WI38 (cell line): ENCODE results near the gene SPI1.

Experiments used
- H3K4me3 ChIP-seq: 2 replicates; pipeline ENCODE4 v1.5.1; 2011; ENCODE audit warnings: low read depth, mild to moderate bottlenecking, control low read depth, low read length
- CTCF ChIP-seq: IDR thresholded peaks from 2 replicates; pipeline ENCODE4 v1.5.1; 2012; ENCODE audit warnings: low read depth, mild to moderate bottlenecking, control low read depth, low read length

The SPI1 gene

GRCh38 chr11:47394322-47395222, 16.2 kb upstream of the SPI1 start:
- no peak overlapping the region for H3K4me3 ChIP-seq
- TF ChIP-seq CTCF = no peak

- TF ChIP-seq CTCF = no peak
Measured at GRCh38 chr11:47394050-47394321, 15.6 kb upstream of the SPI1 start.

GRCh38 chr11:47393163-47394049, 15.1 kb upstream of the SPI1 start:
- no peak for TF ChIP-seq CTCF
- H3K4me3 ChIP-seq = no peak overlapping the region

More at GRCh38 chr11:47394050-47394321, 15.6 kb upstream of the SPI1 start:
- no peak overlapping the region for H3K4me3 ChIP-seq

GRCh38 chr11:47392546-47393162, 14.3 kb upstream of the SPI1 start:
- TF ChIP-seq CTCF = no peak
- H3K4me3 ChIP-seq = no peak overlapping the region

- H3K4me3 ChIP-seq = no peak overlapping the region
- no peak for TF ChIP-seq CTCF
Measured at GRCh38 chr11:47391711-47392432, 13.5 kb upstream of the SPI1 start.

- no peak for TF ChIP-seq CTCF
- no peak overlapping the region for H3K4me3 ChIP-seq
Measured at GRCh38 chr11:47391077-47391583, 12.8 kb upstream of the SPI1 start.
